ENCODE data around the gene BBS1. TPM values are rescaled to one million over a fixed set of nuclear protein-coding genes. Genes with fewer than 3 reads are reported as not detected.
A peak's percentile ranks its signal among the peaks of the same experiment; 100 is the strongest.
"Not testable (repeated sequence)": the region's sequence is repeated elsewhere in the genome, so short reads cannot be mapped to it uniquely, and the experiment has no call there.

BBS1 gene
- polyA plus RNA-seq, 3 donors: 1.3 to 8.5 (median 3.5) TPM

GRCh38 chr11:66543263-66544107 is 33.0 kb downstream of the BBS1 start:
- Histone ChIP-seq H3K9ac (ENCODE audit: insufficient read depth, low read length, poor library complexity, severe bottlenecking) (peak overlapping the region; percentile 38), H3K4me2 (replicated peaks; ENCODE audit: extremely low read depth, low read length, poor library complexity, severe bottlenecking) (peak overlapping the region; percentile 60), H3K27ac (ENCODE audit: low read depth in 1 of 2, low read length in 2 of 2) (peak overlapping the region in 1 of 2 donors; percentile 42), H3K4me1 (ENCODE audit: control insufficient read depth in 1 of 2, insufficient read depth in 2 of 2, low read length in 2 of 2) (peaks cover 35 to 45% of the 10 kb centered on the region in 2 donors), H3K4me3 (replicated peaks in 1 of 3; ENCODE audit: low read depth in 2 of 3, low read length in 3 of 3) (peak overlapping the region in 1 of 3 experiments; percentile 61), H2AFZ (ENCODE audit: insufficient read depth, low read depth, low read length, poor library complexity, severe bottlenecking) (peak overlapping the region; percentile 74), H3K36me3 (replicated peaks in 1 of 2; ENCODE audit: control insufficient read depth in 1 of 2, insufficient read depth in 2 of 2, low read length in 2 of 2) (peaks cover 28 to 41% of the 10 kb centered on the region in 2 donors), H3K9me3 (replicated peaks in 1 of 2; ENCODE audit: control insufficient read depth in 1 of 2, insufficient read depth in 1 of 2, low read length in 2 of 2) (no peaks in the 10 kb centered on the region), H3K27me3 (ENCODE audit: control insufficient read depth in 2 of 2, insufficient read depth in 2 of 2, low read length in 2 of 2) (peaks cover 0 to 15% of the 10 kb centered on the region in 2 donors), H3K79me2 (ENCODE audit: insufficient read depth, low read length) (peaks cover 11% of the 10 kb centered on the region), H4K20me1 (ENCODE audit: insufficient read depth, low read length) (no peaks in the 10 kb centered on the region)
- H3K36me3 Mint-ChIP-seq: peaks cover 40 to 49% of the 10 kb centered on the region in 2 donors
- peaks cover 37% of the 10 kb centered on the region for H3K4me1 Mint-ChIP-seq
- TF ChIP-seq, protein P1, sequence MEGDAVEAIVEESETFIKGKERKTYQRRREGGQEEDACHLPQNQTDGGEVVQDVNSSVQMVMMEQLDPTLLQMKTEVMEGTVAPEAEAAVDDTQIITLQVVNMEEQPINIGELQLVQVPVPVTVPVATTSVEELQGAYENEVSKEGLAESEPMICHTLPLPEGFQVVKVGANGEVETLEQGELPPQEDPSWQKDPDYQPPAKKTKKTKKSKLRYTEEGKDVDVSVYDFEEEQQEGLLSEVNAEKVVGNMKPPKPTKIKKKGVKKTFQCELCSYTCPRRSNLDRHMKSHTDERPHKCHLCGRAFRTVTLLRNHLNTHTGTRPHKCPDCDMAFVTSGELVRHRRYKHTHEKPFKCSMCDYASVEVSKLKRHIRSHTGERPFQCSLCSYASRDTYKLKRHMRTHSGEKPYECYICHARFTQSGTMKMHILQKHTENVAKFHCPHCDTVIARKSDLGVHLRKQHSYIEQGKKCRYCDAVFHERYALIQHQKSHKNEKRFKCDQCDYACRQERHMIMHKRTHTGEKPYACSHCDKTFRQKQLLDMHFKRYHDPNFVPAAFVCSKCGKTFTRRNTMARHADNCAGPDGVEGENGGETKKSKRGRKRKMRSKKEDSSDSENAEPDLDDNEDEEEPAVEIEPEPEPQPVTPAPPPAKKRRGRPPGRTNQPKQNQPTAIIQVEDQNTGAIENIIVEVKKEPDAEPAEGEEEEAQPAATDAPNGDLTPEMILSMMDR (IDR thresholded peaks at IDR 0.05): peak; percentile 45
- H3K9me3 Mint-ChIP-seq: peaks cover 0 to 2% (median 0%) of the 10 kb centered on the region in 7 donors
- peak overlapping the region in 4 of 7 donors; percentile 14 to 60 (median 43) for H3K27ac Mint-ChIP-seq
- intact Hi-C loops (cut with micrococcal nuclease): no loop called here
- peak; percentile 35 to 57 (median 50) for DNase-seq
- H3K4me3 Mint-ChIP-seq: peak overlapping the region; percentile 68 to 83
- peaks cover 13 to 18% (median 17%) of the 10 kb centered on the region in 3 donors for H3K27me3 Mint-ChIP-seq (ENCODE audit: low read depth in 3 of 3)
- WGBS (ENCODE audit: insufficient coverage): 22% methylated on average over 26 of the region's 26 CpGs

- H4K20me1 ChIP-seq (ENCODE audit: insufficient read depth, low read length); DNase-seq; H3K9me3 Mint-ChIP-seq; H3K9me3 ChIP-seq (replicated peaks in 1 of 2; ENCODE audit: control insufficient read depth in 1 of 2, insufficient read depth in 1 of 2, low read length in 2 of 2); H3K27ac ChIP-seq (ENCODE audit: low read depth in 1 of 2, low read length in 2 of 2); intact Hi-C loops (cut with micrococcal nuclease): not testable (repeated sequence)
- peak overlapping the region in 2 of 3 experiments; percentile 71 to 92 for H3K4me3 ChIP-seq (replicated peaks in 1 of 3; ENCODE audit: low read depth in 2 of 3, low read length in 3 of 3)
- peaks cover 0 to 18% of the 10 kb centered on the region in 2 donors for H3K27me3 ChIP-seq (ENCODE audit: control insufficient read depth in 2 of 2, insufficient read depth in 2 of 2, low read length in 2 of 2)
- H3K36me3 ChIP-seq (replicated peaks in 1 of 2; ENCODE audit: control insufficient read depth in 1 of 2, insufficient read depth in 2 of 2, low read length in 2 of 2): peaks cover 14 to 26% of the 10 kb centered on the region in 2 donors
- H3K9ac ChIP-seq (ENCODE audit: insufficient read depth, low read length, poor library complexity, severe bottlenecking): peak overlapping the region; percentile 94
- peaks cover 30 to 35% of the 10 kb centered on the region in 2 donors for H3K36me3 Mint-ChIP-seq
- peaks cover 35 to 45% of the 10 kb centered on the region in 2 donors for H3K4me1 ChIP-seq (ENCODE audit: control insufficient read depth in 1 of 2, insufficient read depth in 2 of 2, low read length in 2 of 2)
- peaks cover 19 to 31% (median 22%) of the 10 kb centered on the region in 3 donors for H3K27me3 Mint-ChIP-seq (ENCODE audit: low read depth in 3 of 3)
- 67% methylated on average over 12 of the region's 14 CpGs for WGBS (ENCODE audit: insufficient coverage)
- peaks cover 11% of the 10 kb centered on the region for H3K79me2 ChIP-seq (ENCODE audit: insufficient read depth, low read length)
- peak overlapping the region; percentile 81 to 91 for H3K4me3 Mint-ChIP-seq
- H3K4me2 ChIP-seq (replicated peaks; ENCODE audit: extremely low read depth, low read length, poor library complexity, severe bottlenecking): peak overlapping the region; percentile 96
- H3K4me1 Mint-ChIP-seq: peaks cover 37% of the 10 kb centered on the region
- H3K27ac Mint-ChIP-seq: peak overlapping the region in 1 of 7 donors; percentile 83
- peak overlapping the region; percentile 96 for H2AFZ ChIP-seq (ENCODE audit: insufficient read depth, low read depth, low read length, poor library complexity, severe bottlenecking)
Measured at GRCh38 chr11:66544952-66545351, 34.5 kb downstream of the BBS1 start.
